HFFc6 (cell line): ENCODE measurements around the gene MRM1. TPM values are rescaled to one million over a fixed set of nuclear protein-coding genes. Genes with fewer than 3 reads are reported as not detected.
A peak's percentile ranks its signal among the peaks of the same experiment; 100 is the strongest.
"Not testable (repeated sequence)": the region's sequence is repeated elsewhere in the genome, so short reads cannot be mapped to it uniquely, and the experiment has no call there.

Experiments
- DNase-seq: peaks from one replicate; pipeline ENCODE4 v3.0.0-alpha.2; 2018
- H3K27ac Mint-ChIP-seq: 2 replicates; pipeline ENCODE4 v1.8.0; 2020; ENCODE audit warnings: mild to moderate bottlenecking, mixed read lengths
- H3K27me3 Mint-ChIP-seq: 2 replicates; pipeline ENCODE4 v1.8.0; 2021; ENCODE audit warnings: mild to moderate bottlenecking, moderate library complexity, mixed read lengths; ENCODE audit not compliant: insufficient read depth
- H3K36me3 Mint-ChIP-seq: 2 replicates; pipeline ENCODE4 v1.8.0; 2021; ENCODE audit warnings: low read depth, mixed read lengths
- H3K4me1 Mint-ChIP-seq: 2 replicates; pipeline ENCODE4 v1.8.0; 2020; ENCODE audit warnings: low read depth, mixed read lengths
- H3K4me3 Mint-ChIP-seq: 2 replicates; pipeline ENCODE4 v1.8.0; 2020; ENCODE audit warnings: mild to moderate bottlenecking, moderate library complexity, mixed read lengths
- H3K9me3 Mint-ChIP-seq: 2 replicates; pipeline ENCODE4 v1.8.0; 2020; ENCODE audit warnings: mild to moderate bottlenecking, mixed read lengths
- CTCF ChIP-seq: fragments of 200-600 bp; sonication (generic); IDR thresholded peaks from 2 replicates; pipeline ENCODE4 v1.5.0; 2021; ENCODE audit warnings: antibody characterized with exemption, mild to moderate bottlenecking
- total RNA-seq, 6 experiments: library from RNA; stranded (reverse); fragmentation: NEBNext Ultra II Directional; extraction: Animal tissue kit (Norgen Biotek cat#: 25700); gene quantifications; 2 replicates in 1 of 6; 3 replicates in 5 of 6; pipeline ENCODE4 v1.2.3, GENCODE V29; 2021

MRM1 gene
- total RNA-seq, 6 experiments from 2014 or later: 7.3 to 11.4 (median 7.9) TPM

- no peak for DNase-seq
- peak overlapping the region; percentile 92 for H3K27ac Mint-ChIP-seq
Measured at GRCh38 chr17:36602030-36602748, 806 bp downstream of the MRM1 start.

GRCh38 chr17:36602924-36603384 is 1.6 kb downstream of the MRM1 start:
- H3K27me3 Mint-ChIP-seq: peaks cover 3% of the 10 kb centered on the region; the same call in 1 of the 2 replicates
- peak overlapping the region; percentile 94 for H3K4me3 Mint-ChIP-seq
- peak overlapping the region; percentile 92 for H3K27ac Mint-ChIP-seq
- H3K36me3 Mint-ChIP-seq: peaks cover 12% of the 10 kb centered on the region; the same call in 1 of the 2 replicates
- peaks cover 46% of the 10 kb centered on the region for H3K4me1 Mint-ChIP-seq
- TF ChIP-seq CTCF: peak; percentile 95
- DNase-seq: peak; percentile 37
- H3K9me3 Mint-ChIP-seq: no peaks in the 10 kb centered on the region

More at GRCh38 chr17:36602030-36602748, 806 bp downstream of the MRM1 start:
- peaks cover 3% of the 10 kb centered on the region; the same call in 1 of the 2 replicates for H3K27me3 Mint-ChIP-seq
- TF ChIP-seq CTCF: no peak
- peaks cover 43% of the 10 kb centered on the region for H3K4me1 Mint-ChIP-seq
- H3K9me3 Mint-ChIP-seq: no peaks in the 10 kb centered on the region
- peaks cover 9% of the 10 kb centered on the region; the same call in 1 of the 2 replicates for H3K36me3 Mint-ChIP-seq
- peak overlapping the region; percentile 94 for H3K4me3 Mint-ChIP-seq

- not testable (repeated sequence) for H3K9me3 Mint-ChIP-seq, DNase-seq, H3K27me3 Mint-ChIP-seq, H3K4me3 Mint-ChIP-seq, H3K27ac Mint-ChIP-seq
- Mint-ChIP-seq H3K4me1 (peaks cover 61% of the 10 kb centered on the region), H3K36me3 (peaks cover 14% of the 10 kb centered on the region; the same call in 1 of the 2 replicates)
Measured at GRCh38 chr17:36605028-36605427, 3.6 kb downstream of the MRM1 start.

- Mint-ChIP-seq H3K36me3 (peaks cover 23% of the 10 kb centered on the region; the same call in 1 of the 2 replicates), H3K27me3 (peaks cover 3% of the 10 kb centered on the region; the same call in 1 of the 2 replicates), H3K27ac (peak overlapping the region; percentile 59), H3K4me3 (no peak overlapping the region), H3K9me3 (no peaks in the 10 kb centered on the region), H3K4me1 (peaks cover 62% of the 10 kb centered on the region)
- no peak for TF ChIP-seq CTCF
- no peak for DNase-seq
Measured at GRCh38 chr17:36608280-36608679, 6.9 kb downstream of the MRM1 start.

- Mint-ChIP-seq H3K4me1 (peaks cover 59% of the 10 kb centered on the region), H3K27ac (peak overlapping the region; percentile 53), H3K9me3 (no peaks in the 10 kb centered on the region), H3K4me3 (no peak overlapping the region), H3K36me3 (peaks cover 23% of the 10 kb centered on the region; the same call in 1 of the 2 replicates), H3K27me3 (peaks cover 3% of the 10 kb centered on the region; the same call in 1 of the 2 replicates)
- peak; percentile 66 for TF ChIP-seq CTCF
- peak; percentile 60 for DNase-seq
Measured at GRCh38 chr17:36608794-36609497, 7.6 kb downstream of the MRM1 start.
